Right renal pelvis (tissue), 4 donors: ENCODE results near the gene SETBP1. TPM values are rescaled to one million over a fixed set of nuclear protein-coding genes. Genes with fewer than 3 reads are reported as not detected.

ENCODE experiments used
- DNase-seq, 4 donors: peaks; one replicate each; pipeline ENCODE4 v3.0.0-alpha.2; 2013; ENCODE audit warnings: low read depth in 4 of 4, low spot score in 3 of 4, missing footprints in 1 of 4
- polyA plus RNA-seq, 4 donors: library from polyadenylated mRNA; unstranded; fragments of 120-200 nt; gene quantifications; one replicate each; pipeline ENCODE4 v1.2.1, GENCODE V29; 2013; ENCODE audit not compliant: insufficient read length in 4 of 4

SETBP1 gene
- polyA plus RNA-seq, 4 donors: 27.4 to 33.6 (median 32.1) TPM

DNA sequence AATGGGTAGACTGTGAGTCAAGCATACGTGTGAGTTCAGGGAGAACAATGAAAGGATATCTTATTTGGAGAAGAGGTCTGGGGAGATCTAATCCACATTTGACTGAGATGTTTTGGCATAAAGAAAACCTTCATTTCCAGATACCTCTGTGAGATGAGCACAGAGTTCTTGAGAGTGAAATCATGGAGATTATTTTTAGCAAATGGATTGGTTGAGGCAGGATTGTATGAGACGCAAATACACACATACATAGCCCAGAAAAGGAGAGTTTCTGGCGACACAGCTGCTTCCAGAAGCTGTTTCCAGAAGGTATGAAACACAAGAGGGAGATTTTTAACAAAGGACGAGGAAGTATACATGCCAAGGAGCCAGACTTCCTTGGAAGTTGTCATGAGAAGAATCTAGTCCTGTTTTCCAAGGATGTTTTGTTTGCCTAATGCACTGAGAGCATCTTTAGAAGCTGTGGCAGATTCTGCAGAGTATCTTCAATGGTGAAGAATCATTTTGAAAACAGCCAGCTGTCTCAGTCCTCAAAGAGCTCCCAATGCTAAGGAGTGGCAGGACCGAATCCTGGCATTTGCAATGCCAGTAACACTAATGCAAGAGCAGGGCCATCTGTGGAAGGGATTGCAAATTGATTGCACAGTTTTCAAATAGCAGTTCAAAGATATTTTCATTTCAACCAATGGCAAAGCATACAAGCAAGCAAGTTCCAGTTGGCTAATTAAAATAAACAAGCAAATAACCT is 177.2 kb downstream of the SETBP1 start:
- DNase-seq: no peak

DNA sequence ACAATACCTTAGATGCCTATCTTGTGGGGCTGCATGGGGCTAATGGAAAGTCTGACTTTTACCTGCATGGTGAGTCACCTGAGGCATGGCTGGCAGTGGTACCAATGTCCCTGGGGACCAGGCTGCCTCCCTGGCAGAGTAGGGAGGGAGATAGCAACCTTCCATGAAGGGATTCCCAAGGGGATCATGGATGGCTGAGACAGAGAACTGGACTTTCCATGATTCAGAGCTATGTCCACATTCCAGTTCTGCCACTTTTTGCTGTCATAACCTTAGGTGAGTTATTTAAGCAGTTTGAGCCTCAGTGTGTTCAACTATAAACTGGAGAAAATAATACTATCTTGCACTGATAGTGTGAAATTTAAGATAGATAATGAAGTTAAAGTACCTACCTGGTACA is 178.6 kb downstream of the SETBP1 start:
- DNase-seq: no peak

DNA sequence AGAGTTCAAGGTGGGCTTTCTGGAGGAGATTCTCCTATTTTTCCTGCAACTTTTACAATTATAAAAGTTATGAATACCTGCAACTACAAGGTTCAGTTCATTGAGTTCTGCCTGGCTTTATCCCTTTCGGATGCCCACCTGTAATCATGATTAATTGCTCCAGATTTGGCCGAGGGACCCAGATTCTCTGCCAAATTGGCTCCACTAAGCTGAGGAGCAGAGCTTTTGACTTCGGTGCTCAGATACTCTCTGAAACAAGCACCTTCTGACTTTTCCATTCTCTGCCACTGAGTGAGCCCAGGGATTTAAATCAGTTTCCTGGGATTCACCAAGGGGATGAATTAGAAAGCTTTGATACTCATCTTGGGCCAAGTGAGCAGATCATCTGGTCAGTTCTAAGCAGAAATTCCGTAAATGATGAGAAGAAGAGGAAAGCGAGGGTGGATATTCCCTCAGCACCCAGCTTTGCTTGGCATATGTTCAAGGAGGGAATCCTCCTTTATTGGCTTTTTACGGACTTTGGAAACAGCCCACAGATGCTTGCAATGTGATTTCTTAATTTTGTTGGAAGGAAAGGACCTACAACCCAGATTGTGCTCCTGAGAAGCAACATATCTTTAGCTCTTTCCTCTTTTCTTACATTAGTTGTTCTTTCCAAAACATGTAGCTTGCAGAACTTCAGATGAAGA is 179.2 kb downstream of the SETBP1 start:
- DNase-seq: no peak

DNA sequence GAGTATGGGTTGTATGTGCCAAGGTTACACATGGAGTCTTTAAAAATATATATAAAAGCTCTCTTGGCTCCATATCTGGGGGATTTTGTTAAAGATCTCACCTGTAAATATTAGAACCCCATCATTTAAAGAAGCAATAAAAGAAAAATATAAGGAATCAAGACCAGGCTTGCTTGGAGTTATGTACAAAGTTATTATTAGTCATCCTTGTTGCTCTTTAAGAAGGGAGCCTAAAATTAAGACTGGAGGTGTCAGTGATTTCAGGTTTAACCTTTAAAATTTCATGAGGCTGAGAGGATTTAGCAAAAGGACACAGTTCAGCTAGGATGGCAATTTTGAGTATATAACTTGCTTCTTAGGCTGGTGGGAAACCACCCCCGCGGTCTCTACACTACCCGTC is 181.4 kb downstream of the SETBP1 start:
- DNase-seq: no peak

DNA sequence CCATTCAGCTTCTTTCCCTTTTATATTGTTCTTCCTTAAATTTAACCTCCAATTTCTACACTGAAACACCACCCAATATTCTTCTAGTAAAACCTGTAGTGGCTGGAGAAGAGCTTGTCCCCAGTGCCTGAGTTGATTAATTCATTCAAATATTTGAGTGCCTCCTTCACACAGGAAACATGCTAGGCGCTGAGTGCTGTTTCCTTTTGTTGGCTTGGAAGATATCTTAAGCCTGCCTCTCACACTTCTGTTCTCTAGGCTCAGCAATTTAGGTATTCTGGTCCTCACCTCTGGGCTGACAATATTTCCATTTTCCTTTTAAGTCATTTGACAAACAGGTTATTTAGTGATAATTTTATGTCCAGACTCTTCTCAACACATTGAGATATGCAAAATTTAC is 185.4 kb downstream of the SETBP1 start:
- no peak for DNase-seq

DNA sequence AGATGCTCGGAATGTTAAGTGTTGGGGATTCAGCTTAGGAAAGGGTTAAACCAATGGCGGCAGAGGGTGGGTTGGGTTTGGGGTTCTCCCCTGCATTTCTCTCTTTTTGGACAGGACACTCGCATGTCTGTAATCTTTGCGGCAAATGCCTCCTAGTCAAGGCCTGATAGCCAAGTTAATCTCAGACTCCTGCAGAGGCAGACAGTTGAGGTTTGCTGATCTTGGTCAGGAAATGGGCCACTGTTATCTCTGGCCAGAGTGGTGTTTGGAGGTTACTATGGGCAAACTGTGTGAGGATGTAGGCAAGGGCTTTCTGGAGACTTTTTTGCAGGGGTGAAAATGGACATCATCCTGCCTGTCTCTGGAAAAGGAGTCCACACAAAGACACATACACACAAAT is 188.8 kb downstream of the SETBP1 start:
- no peak for DNase-seq

DNA sequence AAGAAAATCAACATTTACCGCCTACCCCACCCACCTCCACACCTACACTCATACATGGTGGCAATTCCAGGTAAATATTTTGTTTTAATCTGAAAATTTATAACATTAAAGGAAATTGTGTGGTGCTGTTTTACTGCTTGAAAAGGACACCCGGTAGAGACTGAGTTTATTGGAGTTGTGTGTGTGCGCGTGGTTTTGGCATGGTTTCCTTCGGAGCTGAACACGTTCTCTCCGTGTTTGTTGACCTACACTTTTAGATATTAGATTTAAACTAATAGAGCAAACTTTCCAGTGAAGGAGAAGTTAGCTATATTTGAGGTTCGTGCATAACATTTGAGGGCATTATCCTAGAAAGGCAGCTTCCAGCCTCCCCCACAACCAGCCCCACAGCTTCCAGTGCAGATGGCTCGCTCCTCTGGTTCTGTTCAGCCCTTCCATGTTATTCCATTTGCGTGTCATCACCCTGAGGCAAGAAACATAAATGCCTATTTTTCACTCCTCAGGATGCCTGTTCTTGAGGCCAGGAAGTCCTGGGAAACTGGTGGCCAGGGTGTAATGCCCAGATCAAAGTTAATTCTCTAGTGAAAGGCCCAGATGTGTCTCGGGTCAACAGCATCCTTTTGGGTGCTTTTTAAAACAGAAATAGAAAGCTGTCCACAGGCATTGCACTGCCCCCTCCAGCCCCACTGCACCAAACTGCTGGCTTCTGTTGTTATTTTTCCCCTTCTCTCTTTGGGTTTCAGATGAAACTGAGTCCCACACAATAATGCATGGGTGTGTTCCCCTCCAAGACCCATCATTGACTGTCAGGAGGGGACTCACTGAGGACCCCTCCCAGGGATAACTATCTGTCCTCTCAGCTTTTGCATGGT is 190.2 kb downstream of the SETBP1 start:
- DNase-seq: no peak

DNA sequence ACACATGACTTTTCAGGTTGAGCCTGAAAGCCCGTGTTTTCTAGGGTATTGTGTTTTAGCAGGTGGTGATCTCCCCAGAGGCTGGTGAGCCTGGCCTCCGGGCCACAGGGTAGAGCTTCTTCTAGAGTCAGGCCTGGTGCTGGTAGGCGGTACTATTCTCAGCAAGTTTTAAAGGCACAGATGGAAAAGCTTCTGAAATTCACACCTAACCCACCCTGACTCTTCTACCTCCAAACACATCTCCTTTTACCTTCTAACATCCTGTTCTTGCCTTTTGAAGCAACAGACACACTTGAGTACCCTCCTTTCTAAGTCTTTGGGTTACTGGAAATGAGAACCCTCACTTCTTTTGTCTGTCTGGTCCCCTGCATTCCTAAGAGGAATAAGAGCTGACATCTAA is 191.1 kb downstream of the SETBP1 start:
- no peak for DNase-seq

DNA sequence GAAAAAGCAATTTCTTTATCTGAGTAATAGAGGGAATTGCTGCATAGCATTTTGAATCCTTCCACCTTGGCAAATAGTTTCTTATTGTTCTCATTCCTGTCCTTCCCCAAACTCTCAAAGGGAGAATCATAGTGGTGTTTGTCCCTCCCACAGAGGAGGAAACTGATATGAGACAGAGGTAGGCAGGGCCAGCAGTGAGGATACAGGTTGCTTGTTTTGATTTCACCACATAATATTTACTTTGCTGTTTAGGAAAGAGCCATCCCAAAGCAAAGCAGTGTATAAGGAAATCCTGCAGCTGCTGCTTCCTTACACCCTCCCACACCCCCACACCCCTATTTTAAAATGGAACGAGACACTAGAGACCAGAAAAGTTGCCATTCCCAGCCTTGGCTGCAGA is 195.3 kb downstream of the SETBP1 start:
- DNase-seq: no peak

DNA sequence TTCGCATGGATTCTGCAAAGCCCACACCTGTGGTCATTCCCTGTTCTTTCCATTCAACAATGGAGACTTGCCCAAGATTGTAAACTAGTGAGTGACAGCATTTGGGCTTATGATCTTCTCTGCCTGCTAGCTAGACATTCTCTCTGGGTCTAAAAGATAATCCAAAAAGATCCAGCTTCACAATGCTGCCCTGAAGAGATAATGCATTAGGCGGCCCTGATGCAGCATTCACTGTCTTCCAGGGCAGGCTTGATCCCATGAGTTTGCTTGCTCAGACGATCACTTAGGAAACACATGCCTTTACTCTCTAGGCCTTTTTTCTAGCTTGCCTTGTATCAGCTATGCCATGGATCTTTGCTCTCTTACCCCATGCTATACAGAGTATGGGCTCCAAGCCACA is 196.1 kb downstream of the SETBP1 start:
- DNase-seq: no peak

DNA sequence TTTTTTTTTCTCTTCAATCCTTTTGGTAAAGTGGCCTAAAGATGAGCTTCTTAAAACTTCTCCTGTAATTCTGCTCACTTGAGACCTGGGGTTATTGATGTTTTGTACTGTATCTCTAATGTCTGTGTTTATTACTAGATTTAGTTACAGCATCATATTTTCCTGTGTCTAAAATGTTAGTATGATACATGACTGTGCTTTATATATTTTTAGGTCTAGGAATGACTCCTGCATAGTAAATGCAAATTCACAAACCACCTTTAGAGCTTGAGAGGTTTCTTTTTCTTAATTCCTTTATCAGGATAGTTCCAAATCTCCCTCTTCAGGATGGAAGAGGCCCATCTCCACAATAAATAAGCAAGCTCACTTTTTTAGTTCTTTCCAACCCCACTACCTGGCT is 197.6 kb downstream of the SETBP1 start:
- no peak for DNase-seq

DNA sequence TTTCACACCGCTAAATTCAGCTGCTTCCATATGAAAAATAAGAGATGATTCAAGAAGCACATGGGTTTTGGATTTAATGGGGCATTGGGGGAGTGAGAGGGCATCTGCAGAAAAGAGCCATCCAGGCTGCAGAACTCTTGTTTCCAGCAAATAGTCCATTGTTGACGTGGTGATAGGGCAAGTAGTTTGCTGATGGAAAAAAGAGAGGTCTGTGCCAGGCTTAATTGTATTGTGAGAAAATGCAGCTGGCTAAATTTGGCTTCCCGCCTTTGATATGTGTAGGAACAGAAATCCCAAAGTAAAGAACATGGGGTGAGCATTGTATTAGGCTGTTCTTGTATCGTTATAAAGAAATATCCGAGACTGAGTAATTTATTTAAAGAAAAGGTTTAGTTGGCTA is 199.5 kb downstream of the SETBP1 start:
- DNase-seq: no peak

DNA sequence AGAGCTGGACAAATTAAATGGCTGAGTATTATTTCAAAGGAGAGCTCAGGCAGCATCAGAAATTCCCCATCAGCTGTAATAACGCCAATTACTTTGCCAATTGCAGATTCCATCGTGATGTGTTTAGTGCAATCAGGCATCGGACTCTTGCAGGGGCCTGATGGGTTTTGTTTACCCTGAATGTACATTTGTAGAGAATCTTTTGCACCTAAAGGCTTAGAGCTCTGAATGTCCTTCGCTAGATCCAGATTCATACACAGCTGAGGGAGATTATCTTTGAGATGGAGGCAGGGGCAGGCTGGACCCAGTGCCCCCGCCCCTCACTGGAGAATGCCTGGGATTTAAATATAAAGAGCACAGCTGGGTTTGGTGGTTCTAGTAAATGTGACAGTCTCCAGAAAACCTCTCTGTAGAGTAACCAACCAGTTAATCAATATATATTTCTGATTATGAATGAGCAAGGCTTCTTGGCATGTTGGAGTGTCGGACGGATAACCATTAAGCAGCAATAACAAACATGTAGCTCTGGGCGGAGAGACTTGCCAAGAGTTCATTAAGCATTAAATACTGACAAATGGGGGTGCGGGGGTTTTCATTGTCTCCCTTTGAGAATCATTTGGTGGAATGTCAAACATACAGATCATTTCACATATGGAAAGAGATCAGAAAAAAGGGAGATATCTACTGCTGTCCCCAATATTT is 200.9 kb downstream of the SETBP1 start:
- DNase-seq: no peak

DNA sequence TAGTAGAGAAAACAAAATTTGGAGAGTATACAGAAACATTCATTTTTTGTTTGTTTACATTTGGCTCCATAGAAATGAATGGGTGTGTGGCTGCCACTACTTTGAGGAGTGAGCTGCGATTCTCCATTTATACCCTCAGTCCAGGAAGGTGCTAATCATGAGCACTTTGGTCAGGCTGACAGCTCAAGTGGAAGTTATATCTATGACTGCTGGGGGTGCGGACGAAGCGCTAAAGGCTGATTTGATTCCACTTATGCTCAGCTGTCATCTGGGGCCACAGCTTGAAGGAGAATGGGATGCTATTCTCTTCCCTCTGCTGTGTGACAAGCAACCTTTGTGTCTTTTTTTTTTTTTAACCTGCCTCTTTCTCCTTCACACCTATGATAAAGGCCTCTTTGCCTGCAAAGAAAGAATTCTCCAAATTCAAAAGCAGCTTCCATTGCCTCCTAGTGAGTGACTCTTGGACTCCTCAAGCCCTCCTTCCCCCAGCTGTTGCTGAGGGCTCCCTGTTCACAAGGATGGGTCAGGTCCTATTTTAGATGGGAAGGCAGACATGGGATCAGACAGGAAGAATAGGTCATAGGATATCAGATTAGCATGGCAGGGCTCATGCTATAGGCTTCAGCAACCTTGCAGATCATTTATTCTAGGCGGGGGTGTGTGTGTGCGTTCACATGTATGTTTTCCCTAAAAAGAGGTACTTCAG is 201.6 kb downstream of the SETBP1 start:
- no peak for DNase-seq

DNA sequence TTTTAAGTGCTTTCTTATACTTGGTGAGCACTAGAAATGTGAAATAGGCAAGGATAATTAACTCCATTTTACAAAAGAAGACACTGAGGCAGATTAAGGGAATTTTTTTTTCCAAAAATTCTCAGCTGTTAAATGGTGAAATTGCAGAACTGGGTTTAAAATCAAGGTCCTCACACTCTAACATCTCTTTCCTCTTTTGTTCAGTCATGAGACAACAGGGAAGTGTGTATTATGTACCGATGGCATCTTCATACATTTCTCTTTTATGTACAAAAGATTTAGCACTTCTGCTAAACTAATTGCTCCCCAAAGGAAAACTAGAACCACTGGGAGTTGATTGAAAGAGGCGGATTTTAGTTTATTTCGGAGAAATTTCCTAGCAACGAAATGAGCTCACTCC is 203.0 kb downstream of the SETBP1 start:
- DNase-seq: no peak

DNA sequence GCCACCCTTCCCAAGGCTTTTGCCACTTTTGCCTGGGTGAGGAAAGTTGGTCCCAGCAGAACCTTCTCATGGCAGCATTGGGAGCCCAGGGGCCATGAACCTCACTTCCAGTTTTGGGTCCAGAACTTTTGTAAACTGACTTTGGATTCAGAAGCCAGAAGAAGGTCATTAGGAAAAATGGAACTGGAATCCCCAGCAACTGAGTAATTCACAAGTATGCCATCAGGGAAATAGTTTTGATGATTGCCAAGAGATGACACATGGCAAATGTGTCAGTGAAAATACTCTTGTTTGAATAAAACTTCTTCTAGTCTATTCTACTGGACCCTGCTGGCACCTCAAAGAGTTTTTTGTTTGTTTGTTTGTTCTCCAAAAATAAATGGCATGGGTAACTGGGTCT is 203.7 kb downstream of the SETBP1 start:
- DNase-seq: no peak

DNA sequence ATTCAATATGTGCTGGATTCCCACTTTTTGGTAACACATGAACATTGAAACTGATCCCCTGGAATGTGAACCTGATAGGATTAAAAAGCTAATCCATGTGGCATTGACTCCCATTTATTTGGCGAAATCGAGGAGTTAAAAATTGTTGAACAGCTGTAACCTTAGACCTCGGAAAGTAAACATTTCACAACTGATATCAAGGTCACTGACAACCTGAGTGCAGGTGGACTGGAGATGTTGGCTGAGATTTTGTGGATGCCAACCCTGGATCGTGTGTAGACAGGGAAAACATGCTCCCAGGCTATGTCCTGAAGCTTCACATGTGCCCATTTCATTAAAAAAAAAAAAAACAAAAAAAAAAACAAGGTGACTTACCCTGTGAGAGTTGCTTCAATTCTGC is 204.8 kb downstream of the SETBP1 start:
- DNase-seq: no peak

DNA sequence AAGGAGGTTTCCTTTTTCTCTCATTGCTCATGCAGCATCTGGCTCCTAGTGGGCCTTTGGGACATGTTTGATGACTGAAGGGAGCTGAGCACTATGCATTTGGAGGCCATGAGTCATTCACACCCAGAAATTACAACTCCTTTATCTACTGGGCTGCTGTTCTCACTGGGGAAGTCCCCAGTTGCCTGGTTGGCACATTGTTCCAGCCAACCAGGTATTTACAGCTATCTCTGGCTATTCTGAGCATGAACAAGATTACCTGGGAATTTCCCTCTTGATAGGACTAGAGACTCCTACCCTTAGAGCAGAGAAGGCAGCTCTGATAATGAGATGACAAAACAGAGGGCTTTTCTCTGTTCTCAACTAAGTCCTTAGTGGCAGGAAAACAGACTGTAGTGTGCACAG is 206.5 kb downstream of the SETBP1 start:
- no peak for DNase-seq

DNA sequence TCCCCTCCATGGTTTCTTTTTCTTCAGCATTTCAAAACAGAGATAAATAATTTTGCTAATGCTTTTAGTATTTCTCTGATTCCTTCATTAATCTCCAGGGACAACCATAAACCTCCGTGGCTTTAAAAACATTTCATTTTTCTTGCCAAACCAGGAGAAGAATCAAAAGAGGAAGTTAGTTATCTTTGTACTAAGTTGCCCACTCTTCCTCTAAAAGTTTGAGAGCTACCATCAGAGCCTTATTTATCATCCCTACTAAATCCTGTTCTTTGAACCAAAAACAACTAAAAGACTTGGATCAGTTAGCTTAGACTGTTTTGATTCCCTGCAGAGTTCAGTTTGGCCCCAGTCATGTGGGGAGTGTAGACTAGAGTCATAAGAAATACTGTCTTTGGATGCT is 208.4 kb downstream of the SETBP1 start:
- no peak for DNase-seq

DNA sequence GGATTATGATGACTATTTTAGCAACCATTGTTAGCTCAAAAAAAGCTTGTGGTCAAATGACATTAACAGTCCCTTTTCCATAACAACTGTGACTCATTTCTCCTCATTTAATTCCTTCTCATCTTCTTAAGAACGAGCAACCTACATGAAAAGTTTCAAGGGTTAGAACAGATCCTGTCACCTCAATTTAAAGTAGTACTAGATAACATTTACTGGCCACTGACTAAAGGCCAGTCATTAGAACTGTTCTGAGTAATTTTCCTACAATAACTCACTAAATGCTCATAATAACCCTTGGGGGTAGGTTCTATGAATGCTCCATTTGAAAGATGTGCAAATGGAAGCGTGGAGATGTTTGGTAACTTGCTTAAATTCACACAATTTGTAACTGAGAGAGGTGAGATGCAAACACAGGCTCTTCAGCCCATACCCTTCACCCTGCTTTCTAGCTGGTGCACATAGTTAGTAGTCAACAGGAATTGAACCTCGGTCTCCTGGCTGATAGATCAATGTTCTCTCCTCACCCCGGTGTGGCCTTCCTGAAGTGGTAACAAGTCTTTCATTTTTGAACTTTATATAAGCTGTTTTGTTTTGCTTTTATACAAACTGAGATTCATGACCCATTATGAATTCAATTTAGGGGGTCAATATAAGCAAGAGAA is 212.5 kb downstream of the SETBP1 start:
- no peak for DNase-seq
